Activated CD4-positive, alpha-beta T cell treated with anti-CD3 and anti-CD28 coated beads, Interleukin-2, amount 50 U/mL, for 4 hours (primary cell): ENCODE results near the gene IKZF1.

ENCODE experiments used
- DNase-seq, 2 experiments: peaks; one replicate each; pipeline ENCODE4 v3.0.0-alpha.2; 2020

IKZF1 gene

GRCh38 chr7:50357426-50357825, 52.9 kb downstream of the IKZF1 start:
- no peak for DNase-seq

GRCh38 chr7:50358041-50358705, 53.7 kb downstream of the IKZF1 start:
- no peak for DNase-seq

GRCh38 chr7:50358779-50359178, 54.3 kb downstream of the IKZF1 start:
- DNase-seq = no peak

- DNase-seq = no peak
Measured at GRCh38 chr7:50359258-50359994, 54.9 kb downstream of the IKZF1 start.

GRCh38 chr7:50359995-50360925, 55.7 kb downstream of the IKZF1 start:
- peak; percentile 78 to 85 for DNase-seq

GRCh38 chr7:50362142-50362541, 57.6 kb downstream of the IKZF1 start:
- no peak for DNase-seq

GRCh38 chr7:50362712-50363282, 58.3 kb downstream of the IKZF1 start:
- DNase-seq = no peak

- no peak for DNase-seq
Measured at GRCh38 chr7:50363327-50364060, 59.0 kb downstream of the IKZF1 start.

GRCh38 chr7:50364645-50365044, 60.1 kb downstream of the IKZF1 start:
- no peak for DNase-seq

- DNase-seq = no peak
Measured at GRCh38 chr7:50366311-50366710, 61.8 kb downstream of the IKZF1 start.

GRCh38 chr7:50367100-50367499, 62.6 kb downstream of the IKZF1 start:
- DNase-seq = no peak

GRCh38 chr7:50367570-50367969, 63.1 kb downstream of the IKZF1 start:
- DNase-seq = no peak

GRCh38 chr7:50368366-50368765, 63.9 kb downstream of the IKZF1 start:
- no peak for DNase-seq

GRCh38 chr7:50369143-50370026, 64.9 kb downstream of the IKZF1 start:
- peak in 1 of 2 experiments; percentile 28 for DNase-seq

GRCh38 chr7:50370884-50371283, 66.4 kb downstream of the IKZF1 start:
- DNase-seq = no peak

GRCh38 chr7:50371551-50372021, 67.1 kb downstream of the IKZF1 start:
- no peak for DNase-seq

- DNase-seq = no peak
Measured at GRCh38 chr7:50372923-50373322, 68.4 kb downstream of the IKZF1 start.

- no peak for DNase-seq
Measured at GRCh38 chr7:50376056-50376820, 71.7 kb downstream of the IKZF1 start.

GRCh38 chr7:50377356-50377755, 72.8 kb downstream of the IKZF1 start:
- no peak for DNase-seq

GRCh38 chr7:50379082-50379481, 74.6 kb downstream of the IKZF1 start:
- no peak for DNase-seq
